Measurements from ENCODE around the gene PPP1R12A. TPM values are rescaled to one million over a fixed set of nuclear protein-coding genes. Genes with fewer than 3 reads are reported as not detected.

The PPP1R12A gene
- total and polyA plus RNA-seq, 9 of the 15 experiments (the other 6 are each of a cell fraction or from before 2014, with no cell fraction given), result 26.4 to 119 (median 53.3) TPM

- no TSS peak for BruUV-seq (replicated peaks)
- H3K27me3 ChIP-seq (ENCODE audit: control insufficient read depth in 2 of 2, insufficient read depth in 2 of 2, low read length in 2 of 2), result no peaks in the 10 kb centered on the region
- ATAC-seq (no peak), FAIRE-seq (no peak), DNase-seq (ENCODE audit: extremely low read depth in 1 of 4, low spot score in 3 of 4) (no peak)
- peaks cover 33% of the 10 kb centered on the region for H4K20me1 ChIP-seq (replicated peaks; ENCODE audit: control insufficient read depth, insufficient read depth, low read length)
- H3K79me2 ChIP-seq (ENCODE audit: control insufficient read depth, insufficient read depth, low read length), result peaks cover 99% of the 10 kb centered on the region
- ChIA-PET POLR2A (interaction anchor here (1.3 kb wide), 1 partner anchor 11 kb away, joined by 4 read pairs; no protein-coding TSS in a partner anchor), CTCF (ENCODE audit: low intra/inter-chr PET ratio) (no interaction called here)
- H3K9ac ChIP-seq (ENCODE audit: insufficient read depth in 1 of 2, low read depth in 2 of 2, low read length in 2 of 2), result no peak overlapping the region
- in situ Hi-C loops (cut with MboI) (no loop called here), intact Hi-C loops (cut with micrococcal nuclease) (loop anchor here (2.0 kb wide), 1 partner anchor 39 kb away; the partner anchor contains the start of gene PPP1R12A)
- H3K9me3 ChIP-seq (replicated peaks; ENCODE audit: control insufficient read depth, insufficient read depth, low read depth, low read length), result no peaks in the 10 kb centered on the region
- no peak overlapping the region for H3K4me2 ChIP-seq (ENCODE audit: insufficient read depth, low read length)
- H3K9me1 ChIP-seq (ENCODE audit: control insufficient read depth, insufficient read depth, low read length), result peaks cover 4% of the 10 kb centered on the region
- no peak overlapping the region for H2AFZ ChIP-seq (ENCODE audit: low read depth, low read length)
- H3K36me3 ChIP-seq (ENCODE audit: control insufficient read depth, insufficient read depth, low read length), result peaks cover 10% of the 10 kb centered on the region; the same call in 1 of the 3 replicates
- H3K4me1 ChIP-seq (replicated peaks in 1 of 2; ENCODE audit: control insufficient read depth in 2 of 2, insufficient read depth in 2 of 2, low read length in 2 of 2), result peaks cover 0 to 5% of the 10 kb centered on the region in 2 experiments; a peak in 3 of 5 replicates
- TF ChIP-seq ZNF778 (CRISPR knock-in tag; IDR thresholded peaks at IDR 0.05) (no peak), E2F8 (IDR thresholded peaks at IDR 0.05; ENCODE audit: low read depth, partially characterized antibody) (no peak), MEF2A (IDR thresholded peaks at IDR 0.05; ENCODE audit: control insufficient read depth, low read depth, low read length) (no peak), ZNF23 (CRISPR knock-in tag; IDR thresholded peaks at IDR 0.05) (no peak), CBFA2T3 (IDR thresholded peaks at IDR 0.05) (no peak), CBX8 (IDR thresholded peaks at IDR 0.05; ENCODE audit: borderline replicate concordance, extremely low read depth, low read depth, low read length, poor library complexity, severe bottlenecking) (no peak), NONO (IDR thresholded peaks at IDR 0.05; ENCODE audit: low read depth in 2 of 2, low read length in 1 of 2) (no peak)
- H3K4me3 ChIP-seq, result no peak overlapping the region
- no peak overlapping the region for H3K27ac ChIP-seq (ENCODE audit: extremely low read depth, low read depth, low read length)
- 50% methylated on average over 1 of the region's 1 CpG for WGBS (ENCODE audit: insufficient coverage, low coverage, missing lambda C conversion rate)
Measured at GRCh38 chr12:79895804-79896203, 39.1 kb downstream of the PPP1R12A start.

Data from K562 (cell line).